SK-N-SH (cell line): ENCODE measurements around the gene EPB41L3.

Source experiments
- ELF1 ChIP-seq: IDR thresholded peaks from 2 replicates; pipeline ENCODE4 v1.4.0; 2012
- EP300 ChIP-seq, 2 experiments: IDR thresholded peaks; 2 replicates each; pipeline versions ENCODE4 v1.4.0 to v1.6.1; 2012; ENCODE audit warnings: borderline replicate concordance in 1 of 2, low read depth in 1 of 2, low read length in 1 of 2
- GABPA ChIP-seq: IDR thresholded peaks from 2 replicates; pipeline ENCODE4 v1.4.0; 2012; ENCODE audit warnings: low read depth, mild to moderate bottlenecking
- NFIC ChIP-seq: IDR thresholded peaks from 2 replicates; pipeline ENCODE4 v1.4.0; 2012; ENCODE audit warnings: borderline replicate concordance
- POLR2AphosphoS5 ChIP-seq: IDR thresholded peaks from 2 replicates; pipeline ENCODE4 v1.6.1; 2012; ENCODE audit warnings: low read depth, low read length
- RAD21 ChIP-seq: IDR thresholded peaks from 2 replicates; pipeline ENCODE4 v1.6.1; 2012; ENCODE audit warnings: mild to moderate bottlenecking, low read length
- YY1 ChIP-seq: IDR thresholded peaks from 2 replicates; pipeline ENCODE4 v1.4.0; 2012; ENCODE audit warnings: low read depth, mild to moderate bottlenecking
- TF ChIP-seq, protein P1 (sequence below): fragments of 150-350 bp; IDR thresholded peaks from 2 replicates; pipeline ENCODE4 v1.6.1; 2016; ENCODE audit warnings: mild to moderate bottlenecking, low read depth, low read length
- TF ChIP-seq, protein P2 (sequence below): IDR thresholded peaks from 2 replicates; pipeline ENCODE4 v1.6.1; 2012; ENCODE audit warnings: mild to moderate bottlenecking, low read depth, low read length, moderate library complexity
- TF ChIP-seq, protein P3 (sequence below): IDR thresholded peaks from 2 replicates; pipeline ENCODE4 v1.4.0; 2012; ENCODE audit warnings: low read depth, borderline replicate concordance
- TF ChIP-seq, protein P4 (sequence below): fragments of 200-600 bp; sonication (generic); IDR thresholded peaks from 2 replicates; pipeline ENCODE4 v1.6.1; 2017; ENCODE audit warnings: antibody characterized with exemption, mild to moderate bottlenecking, moderate library complexity
- TF ChIP-seq, protein P5 (sequence below): IDR thresholded peaks from 2 replicates; pipeline ENCODE4; 2012

DNA sequence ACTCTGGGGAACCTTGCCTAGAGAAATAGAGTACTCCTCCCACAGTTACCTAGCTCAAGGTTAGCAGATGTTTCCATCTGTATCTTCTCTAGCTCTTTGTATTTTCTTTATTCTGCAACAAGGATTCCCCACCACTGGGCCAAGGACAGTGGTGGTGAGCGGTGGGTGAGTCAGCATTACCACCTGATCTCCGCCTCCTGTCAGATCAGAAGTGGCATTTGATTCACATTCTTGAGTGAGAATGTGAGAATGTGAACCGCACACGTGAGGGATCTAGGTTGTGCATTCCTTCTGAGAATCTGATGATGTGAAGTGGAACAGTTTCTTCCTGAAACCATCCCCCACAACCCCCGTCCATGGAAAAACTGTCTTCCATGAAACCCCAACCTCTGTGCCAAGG is 9.0 kb downstream of the EPB41L3 start:
- TF ChIP-seq, protein P1, sequence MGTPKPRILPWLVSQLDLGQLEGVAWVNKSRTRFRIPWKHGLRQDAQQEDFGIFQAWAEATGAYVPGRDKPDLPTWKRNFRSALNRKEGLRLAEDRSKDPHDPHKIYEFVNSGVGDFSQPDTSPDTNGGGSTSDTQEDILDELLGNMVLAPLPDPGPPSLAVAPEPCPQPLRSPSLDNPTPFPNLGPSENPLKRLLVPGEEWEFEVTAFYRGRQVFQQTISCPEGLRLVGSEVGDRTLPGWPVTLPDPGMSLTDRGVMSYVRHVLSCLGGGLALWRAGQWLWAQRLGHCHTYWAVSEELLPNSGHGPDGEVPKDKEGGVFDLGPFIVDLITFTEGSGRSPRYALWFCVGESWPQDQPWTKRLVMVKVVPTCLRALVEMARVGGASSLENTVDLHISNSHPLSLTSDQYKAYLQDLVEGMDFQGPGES, result no peak
- TF ChIP-seq, protein P2, sequence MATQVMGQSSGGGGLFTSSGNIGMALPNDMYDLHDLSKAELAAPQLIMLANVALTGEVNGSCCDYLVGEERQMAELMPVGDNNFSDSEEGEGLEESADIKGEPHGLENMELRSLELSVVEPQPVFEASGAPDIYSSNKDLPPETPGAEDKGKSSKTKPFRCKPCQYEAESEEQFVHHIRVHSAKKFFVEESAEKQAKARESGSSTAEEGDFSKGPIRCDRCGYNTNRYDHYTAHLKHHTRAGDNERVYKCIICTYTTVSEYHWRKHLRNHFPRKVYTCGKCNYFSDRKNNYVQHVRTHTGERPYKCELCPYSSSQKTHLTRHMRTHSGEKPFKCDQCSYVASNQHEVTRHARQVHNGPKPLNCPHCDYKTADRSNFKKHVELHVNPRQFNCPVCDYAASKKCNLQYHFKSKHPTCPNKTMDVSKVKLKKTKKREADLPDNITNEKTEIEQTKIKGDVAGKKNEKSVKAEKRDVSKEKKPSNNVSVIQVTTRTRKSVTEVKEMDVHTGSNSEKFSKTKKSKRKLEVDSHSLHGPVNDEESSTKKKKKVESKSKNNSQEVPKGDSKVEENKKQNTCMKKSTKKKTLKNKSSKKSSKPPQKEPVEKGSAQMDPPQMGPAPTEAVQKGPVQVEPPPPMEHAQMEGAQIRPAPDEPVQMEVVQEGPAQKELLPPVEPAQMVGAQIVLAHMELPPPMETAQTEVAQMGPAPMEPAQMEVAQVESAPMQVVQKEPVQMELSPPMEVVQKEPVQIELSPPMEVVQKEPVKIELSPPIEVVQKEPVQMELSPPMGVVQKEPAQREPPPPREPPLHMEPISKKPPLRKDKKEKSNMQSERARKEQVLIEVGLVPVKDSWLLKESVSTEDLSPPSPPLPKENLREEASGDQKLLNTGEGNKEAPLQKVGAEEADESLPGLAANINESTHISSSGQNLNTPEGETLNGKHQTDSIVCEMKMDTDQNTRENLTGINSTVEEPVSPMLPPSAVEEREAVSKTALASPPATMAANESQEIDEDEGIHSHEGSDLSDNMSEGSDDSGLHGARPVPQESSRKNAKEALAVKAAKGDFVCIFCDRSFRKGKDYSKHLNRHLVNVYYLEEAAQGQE, result no peak
- TF ChIP-seq POLR2AphosphoS5 (no peak), EP300 (IDR thresholded peaks at IDR 0.05; ENCODE audit: borderline replicate concordance in 1 of 2, low read depth in 1 of 2, low read length in 1 of 2) (no peak), NFIC (no peak), ELF1 (no peak), GABPA (no peak), YY1 (no peak), RAD21 (no peak)
- TF ChIP-seq, protein P3, sequence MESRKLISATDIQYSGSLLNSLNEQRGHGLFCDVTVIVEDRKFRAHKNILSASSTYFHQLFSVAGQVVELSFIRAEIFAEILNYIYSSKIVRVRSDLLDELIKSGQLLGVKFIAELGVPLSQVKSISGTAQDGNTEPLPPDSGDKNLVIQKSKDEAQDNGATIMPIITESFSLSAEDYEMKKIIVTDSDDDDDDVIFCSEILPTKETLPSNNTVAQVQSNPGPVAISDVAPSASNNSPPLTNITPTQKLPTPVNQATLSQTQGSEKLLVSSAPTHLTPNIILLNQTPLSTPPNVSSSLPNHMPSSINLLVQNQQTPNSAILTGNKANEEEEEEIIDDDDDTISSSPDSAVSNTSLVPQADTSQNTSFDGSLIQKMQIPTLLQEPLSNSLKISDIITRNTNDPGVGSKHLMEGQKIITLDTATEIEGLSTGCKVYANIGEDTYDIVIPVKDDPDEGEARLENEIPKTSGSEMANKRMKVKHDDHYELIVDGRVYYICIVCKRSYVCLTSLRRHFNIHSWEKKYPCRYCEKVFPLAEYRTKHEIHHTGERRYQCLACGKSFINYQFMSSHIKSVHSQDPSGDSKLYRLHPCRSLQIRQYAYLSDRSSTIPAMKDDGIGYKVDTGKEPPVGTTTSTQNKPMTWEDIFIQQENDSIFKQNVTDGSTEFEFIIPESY, result no peak
- TF ChIP-seq, protein P4, sequence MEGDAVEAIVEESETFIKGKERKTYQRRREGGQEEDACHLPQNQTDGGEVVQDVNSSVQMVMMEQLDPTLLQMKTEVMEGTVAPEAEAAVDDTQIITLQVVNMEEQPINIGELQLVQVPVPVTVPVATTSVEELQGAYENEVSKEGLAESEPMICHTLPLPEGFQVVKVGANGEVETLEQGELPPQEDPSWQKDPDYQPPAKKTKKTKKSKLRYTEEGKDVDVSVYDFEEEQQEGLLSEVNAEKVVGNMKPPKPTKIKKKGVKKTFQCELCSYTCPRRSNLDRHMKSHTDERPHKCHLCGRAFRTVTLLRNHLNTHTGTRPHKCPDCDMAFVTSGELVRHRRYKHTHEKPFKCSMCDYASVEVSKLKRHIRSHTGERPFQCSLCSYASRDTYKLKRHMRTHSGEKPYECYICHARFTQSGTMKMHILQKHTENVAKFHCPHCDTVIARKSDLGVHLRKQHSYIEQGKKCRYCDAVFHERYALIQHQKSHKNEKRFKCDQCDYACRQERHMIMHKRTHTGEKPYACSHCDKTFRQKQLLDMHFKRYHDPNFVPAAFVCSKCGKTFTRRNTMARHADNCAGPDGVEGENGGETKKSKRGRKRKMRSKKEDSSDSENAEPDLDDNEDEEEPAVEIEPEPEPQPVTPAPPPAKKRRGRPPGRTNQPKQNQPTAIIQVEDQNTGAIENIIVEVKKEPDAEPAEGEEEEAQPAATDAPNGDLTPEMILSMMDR, result no peak
- TF ChIP-seq, protein P5, sequence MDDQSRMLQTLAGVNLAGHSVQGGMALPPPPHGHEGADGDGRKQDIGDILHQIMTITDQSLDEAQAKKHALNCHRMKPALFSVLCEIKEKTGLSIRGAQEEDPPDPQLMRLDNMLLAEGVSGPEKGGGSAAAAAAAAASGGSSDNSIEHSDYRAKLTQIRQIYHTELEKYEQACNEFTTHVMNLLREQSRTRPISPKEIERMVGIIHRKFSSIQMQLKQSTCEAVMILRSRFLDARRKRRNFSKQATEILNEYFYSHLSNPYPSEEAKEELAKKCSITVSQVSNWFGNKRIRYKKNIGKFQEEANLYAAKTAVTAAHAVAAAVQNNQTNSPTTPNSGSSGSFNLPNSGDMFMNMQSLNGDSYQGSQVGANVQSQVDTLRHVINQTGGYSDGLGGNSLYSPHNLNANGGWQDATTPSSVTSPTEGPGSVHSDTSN, result no peak
